Skeletal muscle cell (primary cell): ENCODE measurements around the gene CAPN2.
"Not testable (repeated sequence)": the region's sequence is repeated elsewhere in the genome, so short reads cannot be mapped to it uniquely, and the experiment has no call there.

ENCODE experiments used
- DNase-seq: peaks from one replicate; pipeline ENCODE4 v3.0.0-alpha.2; 2010; ENCODE audit warnings: low read depth
- H3K4me3 ChIP-seq: 2 replicates; pipeline ENCODE4 v1.5.1; 2011; ENCODE audit warnings: low read depth, mild to moderate bottlenecking, control low read depth, low read length, moderate library complexity

CAPN2 gene

DNA sequence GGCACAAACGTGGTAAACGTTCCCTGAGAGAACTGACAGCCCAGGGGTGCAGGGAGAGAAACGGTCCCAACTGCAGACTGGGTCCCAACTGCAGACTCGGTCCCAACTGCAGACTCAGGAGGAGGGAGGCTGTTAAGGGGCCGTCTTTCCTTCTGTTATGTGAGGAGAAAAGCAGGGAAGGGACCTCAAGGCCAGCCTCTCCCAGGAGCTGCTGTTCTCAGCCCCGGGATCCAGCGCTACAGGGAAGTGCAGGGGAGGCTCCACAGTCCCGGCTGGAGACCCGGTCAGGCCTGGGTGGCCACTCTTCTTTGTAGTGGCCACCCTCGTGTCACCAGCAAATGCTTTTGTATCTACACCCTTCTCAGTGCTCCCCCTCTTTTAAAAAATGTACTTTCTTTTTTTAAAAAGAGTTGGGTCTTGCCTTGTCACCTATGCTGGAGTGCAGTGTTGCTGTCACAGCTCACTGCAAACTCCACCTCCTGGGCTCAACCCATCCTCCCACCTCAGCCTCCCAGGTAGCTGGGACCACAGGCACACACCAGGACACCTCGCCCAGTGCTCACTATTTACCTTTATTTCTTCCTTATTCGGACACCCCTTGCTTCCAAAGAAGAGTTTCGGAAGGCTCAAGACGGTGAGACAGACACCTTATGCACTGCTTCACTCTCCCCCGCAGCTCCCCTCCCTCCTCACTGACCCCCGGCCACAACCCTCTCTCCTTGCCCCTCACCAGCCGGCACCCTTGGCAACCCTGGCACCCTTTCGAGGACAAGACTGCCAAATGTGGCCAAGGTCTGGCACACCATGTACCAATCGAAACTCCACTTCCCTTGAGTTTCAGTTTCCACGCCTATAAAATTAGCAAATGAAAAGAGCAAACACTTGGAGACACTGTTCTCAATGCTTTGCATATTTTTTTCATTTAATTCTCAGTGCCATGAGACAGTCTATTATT is 21.8 kb downstream of the CAPN2 start:
- DNase-seq: no peak
- no peak overlapping the region for H3K4me3 ChIP-seq

DNA sequence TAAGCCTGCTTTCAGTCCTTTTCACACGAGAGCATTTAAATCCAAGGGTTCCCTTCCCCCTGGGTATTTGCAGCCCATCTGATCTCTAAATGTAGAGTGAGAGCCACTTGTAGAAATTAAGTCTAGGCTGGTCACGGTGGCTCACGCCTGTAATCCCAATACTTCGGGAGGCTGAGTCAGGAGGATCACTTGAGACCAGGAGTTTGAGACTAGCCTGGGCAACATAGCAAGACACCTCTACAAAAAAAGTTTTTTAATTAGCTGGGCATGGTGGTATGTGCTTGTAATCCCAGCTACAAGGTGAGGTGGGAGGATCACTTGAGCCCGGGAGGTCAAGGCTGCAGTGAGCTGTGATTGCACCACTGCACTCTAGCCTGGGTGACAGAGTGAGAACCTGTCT is 24.3 kb downstream of the CAPN2 start:
- not testable (repeated sequence) for H3K4me3 ChIP-seq, DNase-seq

DNA sequence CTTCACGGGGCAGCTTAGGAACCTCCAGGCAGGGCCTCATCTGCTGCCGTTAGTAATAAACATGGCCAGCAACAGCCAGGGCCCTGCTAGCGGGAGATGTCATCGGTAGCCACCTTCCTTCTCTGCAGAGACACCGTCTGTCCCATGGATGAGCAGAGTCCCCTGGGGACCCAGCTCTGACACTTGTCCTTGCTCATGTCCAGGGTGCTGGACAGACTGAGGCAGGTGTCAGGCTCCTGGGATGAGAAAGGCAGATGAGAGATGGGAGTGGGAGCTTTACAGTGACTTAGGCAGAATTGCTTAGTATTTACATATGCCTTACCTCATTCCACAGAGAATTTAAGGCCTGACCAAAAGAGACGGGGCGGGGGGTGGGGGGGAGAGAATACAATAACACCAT is 25.0 kb downstream of the CAPN2 start:
- no peak overlapping the region for H3K4me3 ChIP-seq
- DNase-seq: no peak

DNA sequence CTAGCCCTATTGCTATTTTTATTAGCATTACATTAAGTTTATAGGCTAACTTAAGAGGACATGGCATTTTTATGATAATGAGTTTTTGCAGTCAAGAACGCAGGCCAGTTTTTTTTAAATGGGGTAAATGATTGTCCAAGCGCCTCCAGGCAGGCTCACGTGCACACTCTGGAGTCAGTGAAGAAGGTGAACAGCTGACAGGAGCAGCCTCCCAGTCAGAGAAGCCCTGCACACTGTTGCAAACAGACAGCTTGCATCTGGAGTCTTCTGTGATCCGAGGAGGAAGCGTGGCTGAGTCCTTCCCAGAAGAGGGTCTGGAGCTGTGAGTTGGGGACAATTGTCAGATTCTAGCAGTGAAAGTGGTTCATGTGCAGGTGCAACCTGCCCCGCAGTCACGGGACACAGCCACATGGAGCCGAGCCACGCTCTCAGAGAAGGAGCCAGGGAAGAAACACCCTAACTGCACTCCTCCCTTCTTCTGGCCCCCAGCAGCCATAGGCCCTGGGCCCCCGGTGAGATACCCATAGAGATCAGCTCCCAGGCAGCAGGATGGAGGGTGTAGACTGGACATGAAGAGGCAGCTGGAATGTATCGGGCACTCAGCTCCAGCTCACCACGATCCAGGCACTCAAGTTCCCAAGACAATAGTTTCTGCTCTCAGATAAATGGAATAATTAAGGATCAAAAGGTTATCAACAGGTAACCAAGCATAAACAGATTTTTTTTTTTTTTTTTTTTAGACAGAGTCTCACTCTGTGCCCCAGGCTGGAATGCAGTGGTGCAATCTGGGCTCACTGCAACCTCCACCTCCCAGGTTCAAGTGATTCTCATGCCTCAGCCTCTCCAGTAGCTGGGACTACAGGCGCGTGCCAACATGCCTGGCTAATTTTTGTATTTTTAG is 26.4 kb downstream of the CAPN2 start:
- H3K4me3 ChIP-seq: no peak overlapping the region
- DNase-seq: no peak

DNA sequence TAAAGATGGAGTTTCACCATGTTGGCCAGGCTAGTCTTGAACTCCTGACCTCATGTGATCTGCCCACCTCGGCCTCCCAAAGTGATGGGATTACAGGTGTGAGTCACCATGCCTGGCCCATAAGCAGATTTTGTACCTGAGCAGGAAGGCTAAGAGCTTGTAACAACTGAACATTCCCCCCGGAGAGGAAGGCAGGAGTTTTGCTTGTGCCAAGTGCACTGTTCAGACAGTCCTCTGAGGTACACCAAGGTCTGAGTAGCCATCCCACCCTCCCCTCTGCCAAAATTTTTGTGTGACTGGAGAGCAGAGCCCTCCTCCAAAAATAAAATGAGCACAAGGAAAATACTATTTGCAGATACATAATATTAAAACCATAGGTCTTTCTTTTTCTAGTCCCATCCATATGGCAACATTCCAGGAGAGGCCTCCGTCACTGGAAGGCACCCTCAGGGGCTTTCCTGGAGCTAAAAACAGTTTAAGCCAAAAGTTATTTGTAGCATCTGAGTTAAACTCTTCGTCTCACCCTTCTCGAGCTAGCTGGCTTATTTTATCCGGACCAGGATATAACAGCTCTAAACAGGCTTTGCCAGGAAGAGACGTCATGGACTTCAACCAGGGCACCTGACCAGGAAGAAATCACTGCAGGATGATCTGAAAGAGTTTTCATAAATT is 27.2 kb downstream of the CAPN2 start:
- DNase-seq: no peak
- no peak overlapping the region for H3K4me3 ChIP-seq

DNA sequence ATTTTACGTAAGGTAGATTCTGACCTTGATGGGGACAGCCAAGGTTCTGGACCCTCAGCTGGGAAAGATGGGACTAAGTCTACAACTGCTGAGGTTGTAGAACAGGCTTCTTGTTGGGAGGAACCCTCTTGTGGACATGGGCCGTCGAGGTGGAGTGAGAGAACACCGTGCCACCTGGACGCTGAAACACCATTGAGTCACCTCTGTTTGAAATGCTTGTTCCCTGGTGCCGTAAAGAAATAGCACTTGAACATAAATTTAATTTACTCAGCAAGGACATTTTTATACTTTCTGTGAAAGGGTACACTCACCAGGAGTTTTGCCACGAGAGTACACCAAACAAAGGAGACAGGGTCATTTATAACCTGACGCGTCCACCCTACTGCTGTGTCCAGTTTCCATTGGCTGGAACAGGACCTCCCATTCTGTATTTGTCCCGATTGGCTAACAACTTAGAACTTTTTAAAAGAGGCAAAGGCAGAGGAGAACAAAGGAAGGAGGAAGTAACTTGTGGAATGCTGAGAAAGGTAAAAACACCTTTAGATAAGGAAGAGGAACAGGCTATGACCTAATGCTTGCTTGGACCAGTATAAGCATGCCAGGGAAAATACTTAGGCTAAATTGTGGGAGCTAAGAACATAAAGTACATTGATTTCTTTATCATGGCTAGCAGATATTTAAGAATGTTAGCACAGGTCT is 27.8 kb downstream of the CAPN2 start:
- not testable (repeated sequence) for H3K4me3 ChIP-seq, DNase-seq

DNA sequence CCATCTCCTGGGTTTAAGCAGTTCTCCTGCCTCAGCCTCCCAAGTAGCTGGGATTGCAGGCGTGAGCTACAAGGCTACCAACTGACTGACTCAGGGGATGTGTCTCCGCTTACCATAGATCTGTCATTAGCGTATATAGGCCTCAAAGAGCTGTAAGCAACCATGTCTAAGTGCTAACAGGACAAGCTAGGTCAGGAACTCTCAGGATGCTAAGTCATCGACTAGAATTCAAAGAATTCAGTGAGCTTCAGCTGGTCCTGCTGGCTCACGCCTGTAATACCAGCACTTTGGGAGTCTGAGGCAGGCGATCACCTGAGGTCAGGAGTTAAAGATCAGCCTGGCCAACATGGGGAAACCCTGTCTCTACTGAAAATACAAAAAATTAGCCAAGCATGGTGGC is 29.5 kb downstream of the CAPN2 start:
- DNase-seq: no peak
- H3K4me3 ChIP-seq: no peak overlapping the region

DNA sequence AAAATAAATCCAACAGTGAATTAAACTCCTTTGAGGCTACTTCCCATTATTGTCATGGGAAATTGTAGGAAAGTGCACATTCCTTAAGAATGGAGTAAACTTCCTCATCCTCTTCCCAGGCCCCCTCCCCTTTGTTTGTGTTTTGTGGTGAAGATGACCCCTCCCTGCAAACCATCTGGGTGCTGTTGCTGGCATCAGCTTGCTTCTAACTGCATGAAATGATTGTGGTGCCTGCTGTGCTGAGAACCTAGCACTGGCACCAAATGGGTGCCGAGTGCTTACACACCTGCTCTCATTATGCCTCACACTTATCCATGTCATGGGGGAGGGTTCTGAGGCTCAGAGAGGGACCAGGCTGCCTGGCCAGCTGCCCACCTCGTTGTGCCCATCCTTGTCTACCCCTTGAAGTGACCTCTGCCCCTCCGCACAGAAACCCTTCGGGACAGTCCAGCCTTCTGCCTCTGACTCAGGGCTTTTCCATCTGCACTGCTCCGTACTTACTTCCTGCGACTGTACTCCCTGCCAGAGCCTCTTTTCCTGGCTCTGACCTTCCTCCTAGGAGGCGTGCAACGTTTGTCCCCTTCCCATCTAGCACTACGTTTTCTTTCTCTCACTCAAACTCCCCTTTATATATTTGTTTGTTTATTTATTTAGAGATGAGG is 30.6 kb downstream of the CAPN2 start:
- no peak overlapping the region for H3K4me3 ChIP-seq
- no peak for DNase-seq

DNA sequence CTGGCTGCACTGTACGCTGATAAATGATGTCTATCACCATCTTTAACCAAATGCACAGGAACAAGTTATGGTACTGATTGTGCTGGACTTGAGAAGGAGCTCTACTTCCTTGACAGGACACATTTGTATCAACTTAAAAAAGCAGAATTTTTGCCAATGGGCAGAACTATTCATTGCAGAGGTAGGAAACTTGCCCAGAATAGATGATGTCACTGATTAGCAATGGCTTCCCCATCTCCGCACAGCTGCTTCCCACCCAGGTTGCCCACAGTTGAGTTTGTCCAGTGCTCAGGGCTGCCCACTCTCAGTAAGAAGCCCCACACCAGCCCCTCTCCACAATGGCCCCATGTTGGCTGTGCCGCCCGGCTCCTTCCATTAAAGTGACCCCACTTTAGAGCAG is 33.4 kb downstream of the CAPN2 start:
- DNase-seq: no peak
- H3K4me3 ChIP-seq: no peak overlapping the region

DNA sequence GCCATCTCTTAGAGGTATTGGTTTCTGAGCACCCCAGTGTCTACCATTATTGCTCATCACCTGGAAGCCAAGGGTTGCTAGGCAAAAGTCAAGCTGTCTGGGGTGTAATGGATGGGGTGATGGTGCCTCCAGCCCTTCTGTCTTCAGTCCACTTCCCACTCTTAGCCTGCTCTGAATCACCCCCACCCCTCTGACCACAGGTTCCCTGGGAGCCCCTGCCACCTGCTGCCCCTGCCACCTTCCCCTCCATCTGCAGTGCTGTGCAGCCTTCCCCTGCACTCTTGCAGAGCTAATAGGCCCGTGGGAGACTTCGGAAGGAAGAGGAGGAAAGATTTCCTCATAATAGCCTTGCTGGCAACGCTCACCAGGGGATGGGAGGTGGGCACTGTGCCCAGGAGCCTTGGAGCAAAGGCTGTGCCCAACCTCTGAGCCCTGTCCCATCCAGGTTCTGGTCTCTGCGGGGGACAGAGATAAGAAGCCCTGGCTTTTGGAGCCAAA is 35.5 kb downstream of the CAPN2 start:
- DNase-seq: no peak
- no peak overlapping the region for H3K4me3 ChIP-seq

DNA sequence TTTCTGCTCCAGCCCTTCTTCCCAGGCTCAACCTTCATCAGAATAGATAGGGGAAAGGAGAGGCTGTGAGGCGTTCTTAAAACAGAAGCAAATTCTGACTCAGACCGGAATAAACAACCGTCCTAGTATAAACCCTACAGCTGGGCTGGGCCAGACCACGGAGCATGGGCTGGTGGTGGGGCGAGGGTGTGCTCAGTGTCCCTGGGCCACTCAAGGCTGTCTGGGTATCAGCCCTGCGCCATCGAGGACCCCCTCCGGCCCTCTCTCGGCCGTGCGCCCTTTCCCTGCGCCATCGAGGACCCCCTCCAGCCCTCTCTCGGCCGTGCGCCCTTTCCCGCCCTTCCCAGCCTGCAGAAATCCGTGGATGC is 36.0 kb downstream of the CAPN2 start:
- H3K4me3 ChIP-seq: no peak overlapping the region
- DNase-seq: no peak

DNA sequence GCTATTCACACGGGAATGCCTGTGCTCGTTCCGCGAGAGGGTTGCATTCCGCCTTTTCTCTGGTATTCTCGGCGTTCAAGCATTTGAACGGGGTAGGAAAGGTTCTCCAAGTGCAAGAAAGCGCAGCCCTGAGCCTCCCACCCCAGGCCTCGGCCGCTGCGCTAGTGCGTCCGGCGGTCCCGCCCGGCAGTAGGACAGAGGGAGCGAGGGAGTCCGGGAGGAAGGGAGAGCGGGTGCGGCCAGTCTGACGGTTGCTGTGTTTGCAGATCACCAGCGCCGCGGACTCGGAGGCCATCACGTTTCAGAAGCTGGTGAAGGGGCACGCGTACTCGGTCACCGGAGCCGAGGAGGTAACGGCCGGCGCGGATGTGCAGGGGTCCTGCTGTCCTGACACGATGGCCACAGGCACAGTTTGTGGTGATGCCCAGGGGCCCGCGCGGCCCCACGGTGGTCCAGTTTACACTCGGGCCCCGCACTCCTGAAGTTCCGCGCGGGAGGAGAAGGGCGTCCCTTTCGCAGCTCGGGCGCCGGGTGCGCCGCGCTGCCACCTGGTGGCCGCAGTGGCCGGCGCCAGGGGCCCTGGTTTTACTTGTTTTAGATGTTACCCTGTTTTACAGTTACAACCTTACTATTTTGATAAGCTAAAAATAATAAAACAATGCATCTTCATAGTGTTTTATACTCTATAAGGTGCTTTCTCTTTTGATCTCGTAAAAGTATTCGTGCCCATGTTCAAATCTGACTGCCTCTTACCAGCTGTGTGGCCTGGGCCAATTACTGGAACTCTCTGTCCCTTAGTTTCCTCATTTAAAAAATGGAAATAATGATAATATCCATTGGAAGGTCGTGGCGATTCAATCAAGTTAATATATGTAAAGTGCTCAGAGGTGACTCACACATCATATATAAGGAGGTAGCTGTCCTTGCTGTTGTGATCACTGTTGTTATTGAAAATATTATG is 36.7 kb downstream of the CAPN2 start:
- peak overlapping the region; percentile 15 for H3K4me3 ChIP-seq
- no peak for DNase-seq

DNA sequence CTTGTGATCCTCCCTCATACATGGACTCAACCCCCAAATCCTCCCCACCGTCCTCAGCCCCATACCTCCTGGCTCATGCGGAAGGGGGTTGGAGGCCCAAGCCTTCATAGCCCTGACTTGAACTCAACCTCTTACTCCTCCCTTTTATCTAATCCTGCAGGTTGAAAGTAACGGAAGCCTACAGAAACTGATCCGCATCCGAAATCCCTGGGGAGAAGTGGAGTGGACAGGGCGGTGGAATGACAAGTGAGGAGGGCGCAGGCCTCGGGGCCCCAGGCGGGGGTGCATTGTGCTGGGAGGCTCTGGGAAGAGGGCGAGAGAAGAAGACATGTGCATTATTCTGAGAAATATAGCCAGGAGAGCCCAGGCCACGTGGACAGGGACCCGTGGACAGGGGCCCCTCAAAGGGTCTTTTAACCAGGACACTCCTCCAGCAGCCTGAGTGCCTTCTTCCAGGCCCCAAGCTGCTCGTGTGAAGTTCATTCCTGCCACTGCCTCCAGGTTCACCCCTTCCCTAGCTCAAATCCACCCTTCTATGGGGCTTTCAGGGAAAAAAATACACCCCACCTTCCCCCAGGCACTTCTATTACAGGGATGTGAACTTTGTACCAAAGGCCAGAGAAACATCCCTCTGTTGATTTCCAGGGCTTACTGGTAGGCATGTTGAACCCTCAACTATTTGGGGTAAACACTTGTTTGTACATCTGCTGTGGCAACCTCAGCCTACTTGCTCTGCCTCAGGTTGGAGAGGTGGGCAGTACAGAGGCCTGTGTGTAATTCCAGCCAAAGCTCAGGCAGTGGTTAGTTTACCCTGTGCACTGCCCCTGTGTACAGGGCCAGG is 38.6 kb downstream of the CAPN2 start:
- no peak overlapping the region for H3K4me3 ChIP-seq

DNA sequence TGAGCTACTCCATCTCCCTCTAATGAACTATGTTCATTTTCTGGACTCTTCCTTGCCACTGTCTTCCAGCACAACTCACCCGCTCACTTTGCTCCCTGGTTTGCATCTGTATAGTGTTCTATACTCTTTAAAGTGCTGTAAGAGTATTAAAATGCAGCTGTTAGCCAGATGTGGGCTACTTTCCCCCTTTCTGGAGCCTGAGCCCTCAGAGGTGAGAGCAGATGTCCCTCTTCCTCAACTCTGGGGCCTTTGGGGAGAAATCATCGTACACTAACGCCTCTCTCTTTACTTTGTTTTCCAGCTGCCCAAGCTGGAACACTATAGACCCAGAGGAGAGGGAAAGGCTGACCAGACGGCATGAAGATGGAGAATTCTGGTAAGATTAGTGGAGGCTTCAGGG is 39.4 kb downstream of the CAPN2 start:
- no peak overlapping the region for H3K4me3 ChIP-seq
- DNase-seq: no peak

More for the DNA sequence above, 38.6 kb downstream of the CAPN2 start:
- no peak for DNase-seq

DNA sequence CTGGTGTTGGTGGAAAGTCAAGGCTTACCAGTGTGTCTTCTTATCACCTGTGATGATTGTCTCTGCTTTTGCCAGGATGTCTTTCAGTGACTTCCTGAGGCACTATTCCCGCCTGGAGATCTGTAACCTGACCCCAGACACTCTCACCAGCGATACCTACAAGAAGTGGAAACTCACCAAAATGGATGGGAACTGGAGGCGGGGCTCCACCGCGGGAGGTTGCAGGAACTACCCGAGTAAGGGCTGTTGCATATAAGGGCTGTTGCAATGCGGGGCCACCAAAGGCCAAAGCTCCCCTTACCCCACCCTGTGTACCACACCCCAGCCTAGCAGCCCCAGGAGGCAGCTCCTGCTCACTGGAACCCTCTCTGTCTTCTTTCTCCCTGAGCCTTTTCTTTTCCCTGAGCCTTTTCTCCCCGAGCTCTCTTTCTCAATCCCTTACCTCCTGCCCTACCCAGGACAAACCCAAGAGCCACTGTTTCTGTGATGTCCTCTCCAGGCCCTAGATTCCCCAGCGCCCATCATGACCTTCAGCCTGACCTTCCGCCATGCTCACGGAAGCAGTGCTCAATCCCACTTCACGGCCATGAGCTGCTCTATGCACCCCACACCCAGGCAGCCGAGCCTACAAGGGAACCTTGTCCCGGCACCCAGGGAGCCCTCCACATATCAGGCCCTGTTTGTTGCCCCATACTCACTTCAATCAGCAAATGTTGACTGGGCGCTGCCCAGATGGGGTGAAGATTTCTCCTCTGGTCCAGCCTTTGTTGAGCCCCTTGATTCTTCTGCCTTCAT is 40.6 kb downstream of the CAPN2 start:
- no peak for DNase-seq

More for the DNA sequence above, 40.6 kb downstream of the CAPN2 start:
- no peak overlapping the region for H3K4me3 ChIP-seq
